ENCODE results near the gene IFFO2. TPM values are rescaled to one million over a fixed set of nuclear protein-coding genes. Genes with fewer than 3 reads are reported as not detected.
A peak's percentile ranks its signal among the peaks of the same experiment; 100 is the strongest.

IFFO2 gene
- total and polyA plus RNA-seq, 2 of the 8 experiments (the other 6 are each of a cell fraction or from before 2014, with no cell fraction given) = 6.6 to 10.4 TPM

DNA sequence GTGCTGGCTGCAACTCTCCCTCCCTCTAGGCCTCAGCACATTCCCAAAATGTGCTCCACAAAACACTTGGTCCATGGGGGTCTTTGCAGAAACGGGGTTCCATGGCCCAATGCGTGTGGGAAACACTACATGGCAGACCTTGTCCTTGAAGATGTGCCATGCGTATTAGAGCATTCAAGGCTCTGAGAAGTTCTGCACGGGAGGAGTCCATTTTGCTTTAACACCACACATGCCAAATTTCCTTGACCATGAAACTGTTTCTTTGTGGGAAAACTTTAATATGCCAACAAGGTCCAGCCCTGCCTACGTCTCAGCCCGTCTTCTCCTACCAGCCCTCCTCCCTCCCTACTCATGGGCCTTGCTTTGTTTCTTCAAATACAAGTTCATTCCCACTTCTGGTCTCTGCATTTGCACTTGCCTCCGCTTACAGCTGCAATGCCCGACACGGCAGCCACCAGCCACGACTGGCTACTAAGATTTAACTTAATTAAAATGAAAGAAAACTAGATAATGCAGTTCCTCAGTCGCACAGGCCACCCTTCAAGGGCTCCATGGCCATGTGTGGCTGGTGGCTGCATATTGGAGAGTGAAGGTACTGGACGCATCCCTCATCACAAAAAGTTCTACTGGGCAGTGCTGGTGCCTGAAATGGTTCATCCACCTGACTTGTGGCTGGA lies 77.8 kb downstream of the IFFO2 start:
- Histone ChIP-seq H3K4me3 (ENCODE audit: extremely low read depth in 1 of 4, insufficient read depth in 2 of 4, low read depth in 3 of 4, low read length in 4 of 4) (no peak overlapping the region), H3K4me1 (replicated peaks in 1 of 4; ENCODE audit: control insufficient read depth in 3 of 4, insufficient read depth in 4 of 4, low read length in 3 of 4) (peaks cover 0 to 6% (median 4%) of the 10 kb centered on the region in 4 experiments; a peak in 4 of 7 replicates), H3K56ac (replicated peaks; ENCODE audit: insufficient read length, low read depth, low read length) (no peak overlapping the region), H3K36me3 (ENCODE audit: control insufficient read depth in 2 of 4, insufficient read depth in 4 of 4, low read length in 3 of 4) (peaks cover 0 to 11% (median 2%) of the 10 kb centered on the region in 4 experiments; a peak in 5 of 8 replicates), H3K27ac (ENCODE audit: low read depth, low read length) (no peak overlapping the region), H4K20me1 (replicated peaks in 1 of 2; ENCODE audit: control insufficient read depth in 1 of 2, insufficient read depth in 2 of 2, low read length in 2 of 2) (peaks cover 4 to 5% of the 10 kb centered on the region in 2 experiments), H2BK5ac (ENCODE audit: low read depth, low read length) (no peak overlapping the region), H4K5ac (ENCODE audit: insufficient read length, low read depth, low read length) (no peak overlapping the region), H3K9ac (replicated peaks in 1 of 4; ENCODE audit: extremely low read depth in 1 of 4, low read depth in 3 of 4, low read length in 3 of 4) (no peak overlapping the region), H2BK20ac (ENCODE audit: low read length) (no peak overlapping the region), H3K79me1 (ENCODE audit: low read depth, low read length) (no peaks in the 10 kb centered on the region), H2AK5ac (ENCODE audit: low read depth, low read length) (no peak overlapping the region), H2BK12ac (ENCODE audit: low read depth, low read length) (0 out of 2 replicates have a peak overlapping the region, but pooled peaks have one; percentile 50), H3K18ac (ENCODE audit: extremely low read depth, low read length) (no peak overlapping the region), H3K14ac (ENCODE audit: insufficient read length) (no peak overlapping the region), H4K91ac (replicated peaks; ENCODE audit: insufficient read length, low read length) (no peak overlapping the region), H3K23ac (ENCODE audit: insufficient read length) (no peak overlapping the region), H3K4me2 (ENCODE audit: insufficient read depth in 1 of 2, low read depth in 2 of 2, low read length in 2 of 2) (no peak overlapping the region), H3K23me2 (ENCODE audit: low read depth, low read length) (no peaks in the 10 kb centered on the region), H2BK120ac (replicated peaks; ENCODE audit: low read depth, low read length) (no peak overlapping the region), H4K8ac (ENCODE audit: extremely low read depth, insufficient read depth, low read length) (no peak overlapping the region), H2AFZ (ENCODE audit: low read length) (no peak overlapping the region), H3K27me3 (replicated peaks in 1 of 4; ENCODE audit: control insufficient read depth in 3 of 4, extremely low read depth in 1 of 4, insufficient read depth in 3 of 4, low read length in 3 of 4) (no peaks in the 10 kb centered on the region), H2BK15ac (ENCODE audit: low read length) (no peak overlapping the region), H3K79me2 (ENCODE audit: control insufficient read depth in 1 of 2, insufficient read depth in 2 of 2, low read length in 2 of 2) (no peaks in the 10 kb centered on the region), H3K9me3 (ENCODE audit: insufficient read depth in 2 of 2, low read depth in 1 of 2, low read length in 1 of 2) (no peaks in the 10 kb centered on the region), H3K4ac (replicated peaks; ENCODE audit: insufficient read length, low read depth, low read length) (no peak overlapping the region)
- CTCF ChIA-PET (ENCODE audit: partially characterized antibody) = interaction anchor here (0.6 to 5.6 kb wide), 5 partner anchors 7 to 792 kb away, joined by 3 to 52 read pairs (median 5); no protein-coding TSS in a partner anchor
- TF ChIP-seq CBX8 (IDR thresholded peaks at IDR 0.05; ENCODE audit: borderline replicate concordance, low read depth, low read length) (no peak), RBBP5 (IDR thresholded peaks at IDR 0.05; ENCODE audit: borderline replicate concordance, low read depth, low read length) (no peak), YY1 (IDR thresholded peaks at IDR 0.05; ENCODE audit: low read depth, low read length) (no peak), POLR2A (IDR thresholded peaks at IDR 0.05; ENCODE audit: control extremely low read depth in 1 of 2, low read depth in 2 of 2, low read length in 2 of 2) (no peak), CTCF (IDR thresholded peaks at IDR 0.05; ENCODE audit: control extremely low read depth in 1 of 3, insufficient read depth in 1 of 3, low read depth in 1 of 3, low read length in 3 of 3) (no peak), KDM4A (IDR thresholded peaks at IDR 0.05; ENCODE audit: low read depth, low read length, severe bottlenecking) (no peak), ASH2L (IDR thresholded peaks at IDR 0.05; ENCODE audit: low read length) (no peak)
- TF ChIP-seq, protein P1, sequence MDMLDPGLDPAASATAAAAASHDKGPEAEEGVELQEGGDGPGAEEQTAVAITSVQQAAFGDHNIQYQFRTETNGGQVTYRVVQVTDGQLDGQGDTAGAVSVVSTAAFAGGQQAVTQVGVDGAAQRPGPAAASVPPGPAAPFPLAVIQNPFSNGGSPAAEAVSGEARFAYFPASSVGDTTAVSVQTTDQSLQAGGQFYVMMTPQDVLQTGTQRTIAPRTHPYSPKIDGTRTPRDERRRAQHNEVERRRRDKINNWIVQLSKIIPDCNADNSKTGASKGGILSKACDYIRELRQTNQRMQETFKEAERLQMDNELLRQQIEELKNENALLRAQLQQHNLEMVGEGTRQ (IDR thresholded peaks at IDR 0.05; ENCODE audit: low read length) = no peak
- DNase-seq (ENCODE audit: low read depth in 1 of 2, low spot score in 2 of 2) (no peak), FAIRE-seq (no peak)
- WGBS, 2 experiments (ENCODE audit: extremely low coverage in 1 of 2, insufficient coverage in 1 of 2, insufficient read length in 1 of 2, insufficient replicate concordance in 2 of 2, low coverage in 1 of 2, low lambda C conversion rate in 2 of 2, missing lambda C conversion rate in 1 of 2) = 81% methylated on average over 12 of the region's 12 CpGs; no CpG with 5 or more reads in 1 of the 2 experiments
- POLR2A ChIA-PET (ENCODE audit: partially characterized antibody) = no interaction called here
